PC-3 (cell line): Measurements from ENCODE around the gene ZDHHC13.

ENCODE experiments used
- EZH2 ChIP-seq: fragments of 300-600 bp; sonication (generic); IDR thresholded peaks from one replicate; pipeline ENCODE4 v1.6.1; 2017; ENCODE audit warnings: antibody characterized with exemption, mild to moderate bottlenecking, low read length; ENCODE audit not compliant: unreplicated experiment
- EZH2phosphoT487 ChIP-seq: fragments of 300-600 bp; sonication (generic); IDR thresholded peaks from 2 replicates; pipeline ENCODE4 v1.6.1; 2018; ENCODE audit warnings: mild to moderate bottlenecking, antibody characterized with exemption, low read length, borderline replicate concordance
- TF ChIP-seq, protein P1 (sequence below): fragments of 300-600 bp; sonication (generic); conservative IDR thresholded peaks from 2 replicates; pipeline ENCODE4 v1.5.1; 2017; ENCODE audit warnings: antibody characterized with exemption, low read depth, mild to moderate bottlenecking, low read length

GRCh38 chr11:19204836-19205235 lies 87.9 kb downstream of the ZDHHC13 start:
- TF ChIP-seq, protein P1, sequence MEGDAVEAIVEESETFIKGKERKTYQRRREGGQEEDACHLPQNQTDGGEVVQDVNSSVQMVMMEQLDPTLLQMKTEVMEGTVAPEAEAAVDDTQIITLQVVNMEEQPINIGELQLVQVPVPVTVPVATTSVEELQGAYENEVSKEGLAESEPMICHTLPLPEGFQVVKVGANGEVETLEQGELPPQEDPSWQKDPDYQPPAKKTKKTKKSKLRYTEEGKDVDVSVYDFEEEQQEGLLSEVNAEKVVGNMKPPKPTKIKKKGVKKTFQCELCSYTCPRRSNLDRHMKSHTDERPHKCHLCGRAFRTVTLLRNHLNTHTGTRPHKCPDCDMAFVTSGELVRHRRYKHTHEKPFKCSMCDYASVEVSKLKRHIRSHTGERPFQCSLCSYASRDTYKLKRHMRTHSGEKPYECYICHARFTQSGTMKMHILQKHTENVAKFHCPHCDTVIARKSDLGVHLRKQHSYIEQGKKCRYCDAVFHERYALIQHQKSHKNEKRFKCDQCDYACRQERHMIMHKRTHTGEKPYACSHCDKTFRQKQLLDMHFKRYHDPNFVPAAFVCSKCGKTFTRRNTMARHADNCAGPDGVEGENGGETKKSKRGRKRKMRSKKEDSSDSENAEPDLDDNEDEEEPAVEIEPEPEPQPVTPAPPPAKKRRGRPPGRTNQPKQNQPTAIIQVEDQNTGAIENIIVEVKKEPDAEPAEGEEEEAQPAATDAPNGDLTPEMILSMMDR, result no peak
- TF ChIP-seq EZH2phosphoT487 (no peak), EZH2 (no peak)
